ENCODE measurements around the gene PROM1. TPM values are rescaled to one million over a fixed set of nuclear protein-coding genes. Genes with fewer than 3 reads are reported as not detected.

PROM1 gene
- total and polyA plus RNA-seq, 7 donors = 0.16 to 1.5 (median 0.84) TPM

DNA sequence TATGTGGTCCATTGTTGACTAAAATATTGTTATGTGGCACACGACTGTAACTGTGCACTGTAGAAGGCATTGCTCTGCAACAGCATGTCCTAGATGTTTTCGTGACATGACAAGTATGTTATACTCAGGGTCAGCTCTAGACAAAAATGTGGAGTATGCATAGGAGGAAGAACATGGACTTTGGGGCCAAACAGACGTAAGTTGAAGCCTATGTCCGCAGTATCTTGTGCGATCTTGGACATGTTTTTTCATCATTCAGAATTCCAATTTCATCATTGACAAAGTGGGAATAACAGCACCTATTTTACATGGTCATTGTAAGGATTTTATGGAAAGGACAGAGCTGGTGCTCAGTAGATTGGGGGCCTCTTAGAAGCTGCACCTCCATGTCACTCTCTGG is 27.7 kb upstream of the PROM1 start:
- no peak for ATAC-seq

DNA sequence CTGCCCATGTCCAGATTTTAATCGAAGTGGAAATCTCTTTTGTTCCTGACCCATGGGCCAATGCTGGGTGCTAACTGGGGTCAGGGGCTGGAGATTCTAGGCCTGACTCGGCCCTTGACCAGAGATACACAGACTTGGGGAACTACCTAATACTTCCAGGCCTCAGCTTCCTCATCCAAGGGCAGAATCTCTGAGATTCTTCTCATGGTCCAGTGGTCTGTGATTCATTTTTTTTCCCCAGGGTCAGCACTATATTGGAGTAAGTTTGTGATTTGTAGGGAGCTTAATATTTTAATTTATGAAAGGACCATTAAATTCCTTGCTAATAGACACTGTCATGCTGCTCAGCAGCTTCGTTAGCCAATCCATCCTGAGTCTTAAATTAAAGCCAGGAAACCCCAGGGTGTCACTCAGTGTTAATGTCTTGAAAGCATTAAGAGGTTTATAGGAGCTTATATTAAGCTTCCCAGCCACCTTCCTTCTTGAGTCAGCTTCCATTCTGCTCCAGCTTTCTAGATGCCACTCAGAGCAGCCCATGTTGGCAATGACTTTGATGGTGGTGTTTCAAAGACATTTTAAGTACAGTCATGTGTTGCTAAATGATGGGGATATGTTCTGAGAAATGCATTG is 27.0 kb upstream of the PROM1 start:
- H3K4me3 ChIP-seq = no peak overlapping the region
- ATAC-seq (no peak), DNase-seq (no peak)
- H3K9me3 ChIP-seq = no peaks in the 10 kb centered on the region
- H3K27me3 ChIP-seq (ENCODE audit: insufficient read depth in 3 of 3, low read length in 2 of 3) = no peaks in the 10 kb centered on the region
- no peaks in the 10 kb centered on the region for H3K36me3 ChIP-seq (ENCODE audit: insufficient read depth in 1 of 2, low read depth in 1 of 2)
- H3K27ac ChIP-seq = no peak overlapping the region
- TF ChIP-seq, protein P1, sequence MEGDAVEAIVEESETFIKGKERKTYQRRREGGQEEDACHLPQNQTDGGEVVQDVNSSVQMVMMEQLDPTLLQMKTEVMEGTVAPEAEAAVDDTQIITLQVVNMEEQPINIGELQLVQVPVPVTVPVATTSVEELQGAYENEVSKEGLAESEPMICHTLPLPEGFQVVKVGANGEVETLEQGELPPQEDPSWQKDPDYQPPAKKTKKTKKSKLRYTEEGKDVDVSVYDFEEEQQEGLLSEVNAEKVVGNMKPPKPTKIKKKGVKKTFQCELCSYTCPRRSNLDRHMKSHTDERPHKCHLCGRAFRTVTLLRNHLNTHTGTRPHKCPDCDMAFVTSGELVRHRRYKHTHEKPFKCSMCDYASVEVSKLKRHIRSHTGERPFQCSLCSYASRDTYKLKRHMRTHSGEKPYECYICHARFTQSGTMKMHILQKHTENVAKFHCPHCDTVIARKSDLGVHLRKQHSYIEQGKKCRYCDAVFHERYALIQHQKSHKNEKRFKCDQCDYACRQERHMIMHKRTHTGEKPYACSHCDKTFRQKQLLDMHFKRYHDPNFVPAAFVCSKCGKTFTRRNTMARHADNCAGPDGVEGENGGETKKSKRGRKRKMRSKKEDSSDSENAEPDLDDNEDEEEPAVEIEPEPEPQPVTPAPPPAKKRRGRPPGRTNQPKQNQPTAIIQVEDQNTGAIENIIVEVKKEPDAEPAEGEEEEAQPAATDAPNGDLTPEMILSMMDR (IDR thresholded peaks at IDR 0.05) = no peak
- peaks cover 18% of the 10 kb centered on the region for H3K4me1 ChIP-seq
- intact Hi-C loops (cut with DNase I) = no loop called here
- 65 to 83% (median 70%) methylated on average over 3 of the region's 3 CpGs for WGBS, 3 donors

More for the DNA sequence above, 27.7 kb upstream of the PROM1 start:
- DNase-seq = no peak
- TF ChIP-seq, protein P1 (IDR thresholded peaks at IDR 0.05) = no peak
- H3K27me3 ChIP-seq (ENCODE audit: insufficient read depth in 3 of 3, low read length in 2 of 3) = no peaks in the 10 kb centered on the region
- no peak overlapping the region for H3K27ac ChIP-seq
- 94 to 96% (median 95%) methylated on average over 5 of the region's 5 CpGs for WGBS, 3 donors
- intact Hi-C loops (cut with DNase I) = no loop called here
- no peaks in the 10 kb centered on the region for H3K9me3 ChIP-seq
- no peak overlapping the region for H3K4me3 ChIP-seq
- no peaks in the 10 kb centered on the region for H3K36me3 ChIP-seq (ENCODE audit: insufficient read depth in 1 of 2, low read depth in 1 of 2)
- peaks cover 25% of the 10 kb centered on the region for H3K4me1 ChIP-seq

DNA sequence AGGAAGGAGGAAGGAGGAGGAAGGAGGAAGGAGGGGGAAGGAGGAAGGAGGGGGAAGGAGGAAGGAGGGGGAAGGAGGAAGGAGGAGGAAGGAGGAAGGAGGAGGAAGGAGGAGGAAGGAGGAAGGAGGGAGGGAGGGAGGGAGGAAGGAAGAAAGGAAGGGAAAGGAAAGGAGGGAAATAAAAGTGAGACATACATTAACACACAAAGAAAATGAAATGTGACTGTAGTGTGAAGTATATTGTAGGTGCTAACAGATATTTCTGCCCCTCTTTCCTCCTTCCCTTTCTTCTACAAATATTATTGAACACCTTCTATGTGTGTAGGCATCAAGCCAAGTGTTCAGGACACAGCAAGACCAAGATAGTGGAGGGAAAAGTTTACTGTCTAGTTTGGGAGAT is 26.4 kb upstream of the PROM1 start:
- Histone ChIP-seq H3K4me1 (peaks cover 12% of the 10 kb centered on the region), H3K9me3 (no peaks in the 10 kb centered on the region), H3K27ac (no peak overlapping the region), H3K27me3 (ENCODE audit: insufficient read depth in 3 of 3, low read length in 2 of 3) (no peaks in the 10 kb centered on the region), H3K4me3 (no peak overlapping the region), H3K36me3 (ENCODE audit: insufficient read depth in 1 of 2, low read depth in 1 of 2) (no peaks in the 10 kb centered on the region)
- TF ChIP-seq, protein P1 (IDR thresholded peaks at IDR 0.05) = no peak
- no peak for ATAC-seq
- no peak for DNase-seq
- intact Hi-C loops (cut with DNase I) = no loop called here

DNA sequence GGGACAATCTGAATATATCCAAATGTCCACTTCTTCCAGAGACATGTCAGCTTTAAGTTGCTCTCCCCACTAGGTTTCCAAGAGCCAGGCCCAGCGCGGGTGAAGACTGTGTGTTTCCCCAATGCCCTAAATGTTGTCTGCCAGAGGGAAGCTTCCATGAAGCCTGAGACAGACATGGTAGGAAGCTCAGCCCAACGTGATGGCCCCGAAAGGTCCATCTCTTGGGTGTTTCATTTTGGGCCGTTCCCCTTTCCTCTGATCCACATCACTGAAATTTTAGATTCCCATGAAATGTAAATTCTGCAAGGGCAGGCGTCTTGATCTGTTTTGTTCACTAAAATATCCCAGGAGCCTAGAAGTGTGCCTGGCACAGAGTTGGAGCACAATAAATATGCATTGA is 25.4 kb upstream of the PROM1 start:
- H3K27me3 ChIP-seq (ENCODE audit: insufficient read depth in 3 of 3, low read length in 2 of 3) = no peaks in the 10 kb centered on the region
- H3K4me3 ChIP-seq = no peak overlapping the region
- DNase-seq = no peak
- no peaks in the 10 kb centered on the region for H3K9me3 ChIP-seq
- intact Hi-C loops (cut with DNase I) = no loop called here
- peaks cover 12% of the 10 kb centered on the region for H3K4me1 ChIP-seq
- TF ChIP-seq, protein P1 (IDR thresholded peaks at IDR 0.05) = no peak
- ATAC-seq = no peak
- 91 to 94% (median 94%) methylated on average over 6 of the region's 6 CpGs for WGBS, 3 donors
- no peaks in the 10 kb centered on the region for H3K36me3 ChIP-seq (ENCODE audit: insufficient read depth in 1 of 2, low read depth in 1 of 2)
- H3K27ac ChIP-seq = no peak overlapping the region

DNA sequence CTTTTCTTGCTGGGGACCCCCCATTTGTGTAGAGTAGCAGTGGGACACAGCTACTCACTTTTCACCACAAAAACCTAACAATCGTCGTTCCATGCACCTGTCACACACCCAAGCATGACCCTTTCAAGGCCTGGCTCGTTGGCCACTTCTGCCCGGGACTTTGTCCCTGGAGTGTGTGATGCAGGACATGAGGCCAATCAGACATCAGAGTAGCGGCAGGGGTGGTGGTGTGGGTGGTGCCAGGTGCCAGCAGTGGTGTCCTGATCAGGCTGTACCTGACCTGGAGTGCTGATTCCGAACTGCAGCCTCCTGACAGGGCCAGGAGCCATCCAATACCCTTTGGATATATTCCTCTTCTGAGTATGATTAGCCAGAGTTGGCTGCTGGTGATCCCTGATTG is 23.1 kb upstream of the PROM1 start:
- 74 to 86% (median 75%) methylated on average over 6 of the region's 6 CpGs for WGBS, 3 donors
- peaks cover 5% of the 10 kb centered on the region for H3K4me1 ChIP-seq
- ATAC-seq (no peak), DNase-seq (no peak)
- TF ChIP-seq, protein P1 (IDR thresholded peaks at IDR 0.05) = no peak
- H3K4me3 ChIP-seq = no peak overlapping the region
- H3K36me3 ChIP-seq (ENCODE audit: insufficient read depth in 1 of 2, low read depth in 1 of 2) = no peaks in the 10 kb centered on the region
- no peaks in the 10 kb centered on the region for H3K27me3 ChIP-seq (ENCODE audit: insufficient read depth in 3 of 3, low read length in 2 of 3)
- intact Hi-C loops (cut with DNase I) = no loop called here
- no peak overlapping the region for H3K27ac ChIP-seq
- no peaks in the 10 kb centered on the region for H3K9me3 ChIP-seq
